H9 (cell line): ENCODE results near the gene TMEM141. TPM values are rescaled to one million over a fixed set of nuclear protein-coding genes. Genes with fewer than 3 reads are reported as not detected.

Experiments used
- DNase-seq: peaks from one replicate; pipeline ENCODE4 v3.0.0-alpha.2; 2017
- H2AFZ ChIP-seq: one replicate; pipeline ENCODE4 v1.6.1; 2013; ENCODE audit warnings: mild to moderate bottlenecking, low read length, control low read depth, moderate library complexity
- H2AK5ac ChIP-seq: 2 replicates; pipeline ENCODE4 v1.6.1; 2013; ENCODE audit warnings: low read length, control low read depth, mixed read lengths; ENCODE audit not compliant: insufficient read length
- H2BK120ac ChIP-seq: one replicate; pipeline ENCODE4 v1.6.1; 2013; ENCODE audit warnings: low read depth, mild to moderate bottlenecking, low read length, control low read depth, inconsistent platforms; ENCODE audit not compliant: poor library complexity, severe bottlenecking
- H2BK12ac ChIP-seq: 2 replicates; pipeline ENCODE4 v1.6.1; 2013; ENCODE audit warnings: low read length, control low read depth, mixed read lengths, low read depth; ENCODE audit not compliant: insufficient read length
- H2BK15ac ChIP-seq: 2 replicates; pipeline ENCODE4 v1.6.1; 2013; ENCODE audit warnings: low read depth, low read length, control low read depth
- H2BK20ac ChIP-seq: one replicate; pipeline ENCODE4 v1.6.1; 2013; ENCODE audit warnings: low read depth, mild to moderate bottlenecking, low read length, control low read depth, inconsistent platforms; ENCODE audit not compliant: poor library complexity, severe bottlenecking
- H2BK5ac ChIP-seq: 2 replicates; pipeline ENCODE4 v1.6.1; 2013; ENCODE audit warnings: low read length, control low read depth, mixed read lengths; ENCODE audit not compliant: insufficient read length
- H3K14ac ChIP-seq: 2 replicates; pipeline ENCODE4 v1.6.1; 2013; ENCODE audit warnings: low read length, control low read depth; ENCODE audit not compliant: insufficient read depth
- H3K18ac ChIP-seq: 2 replicates; pipeline ENCODE4 v1.6.1; 2013; ENCODE audit warnings: low read depth, mild to moderate bottlenecking, mixed read lengths, low read length, control low read depth; ENCODE audit not compliant: insufficient read length
- H3K23ac ChIP-seq: 2 replicates; pipeline ENCODE4 v1.6.1; 2013; ENCODE audit warnings: low read length, control low read depth, mixed read lengths, low read depth; ENCODE audit not compliant: insufficient read length
- H3K23me2 ChIP-seq: 2 replicates; pipeline ENCODE4 v1.6.1; 2013; ENCODE audit warnings: low read depth, mild to moderate bottlenecking, mixed read lengths, low read length, control low read depth; ENCODE audit not compliant: insufficient read length, poor library complexity, severe bottlenecking
- H3K27ac ChIP-seq: 2 replicates; pipeline ENCODE4 v1.5.1; 2013; ENCODE audit warnings: low read length, control low read depth, mixed read lengths, low read depth; ENCODE audit not compliant: insufficient read length
- H3K27me3 ChIP-seq: 2 replicates; pipeline ENCODE4 v1.6.1; 2013; ENCODE audit warnings: low read length, control low read depth, inconsistent platforms; ENCODE audit not compliant: insufficient read depth
- H3K4ac ChIP-seq: 2 replicates; pipeline ENCODE4 v1.6.1; 2013; ENCODE audit warnings: low read depth, mild to moderate bottlenecking, control low read depth, inconsistent platforms, low read length, moderate library complexity
- H3K4me1 ChIP-seq: 2 replicates; pipeline ENCODE4 v1.6.1; 2013; ENCODE audit warnings: low read length, control low read depth, inconsistent platforms; ENCODE audit not compliant: insufficient read depth
- H3K4me2 ChIP-seq: 2 replicates; pipeline ENCODE4 v1.6.1; 2013; ENCODE audit warnings: low read length, control low read depth, mixed read lengths; ENCODE audit not compliant: insufficient read length, insufficient read depth
- H3K56ac ChIP-seq: 2 replicates; pipeline ENCODE4 v1.6.1; 2013; ENCODE audit warnings: low read depth, mild to moderate bottlenecking, mixed read lengths, low read length, control low read depth; ENCODE audit not compliant: insufficient read length
- H3K79me1 ChIP-seq: 2 replicates; pipeline ENCODE4 v1.6.1; 2013; ENCODE audit warnings: low read depth, mild to moderate bottlenecking, moderate library complexity, low read length, control low read depth, inconsistent platforms; ENCODE audit not compliant: insufficient read depth, poor library complexity, severe bottlenecking
- H3K79me2 ChIP-seq: 2 replicates; pipeline ENCODE4 v1.6.1; 2013; ENCODE audit warnings: low read length, control low read depth, inconsistent platforms; ENCODE audit not compliant: insufficient read depth
- H3K9ac ChIP-seq: 2 replicates; pipeline ENCODE4 v1.6.1; 2013; ENCODE audit warnings: low read length, control low read depth, mixed read lengths; ENCODE audit not compliant: insufficient read length; ENCODE audit errors: extremely low read depth
- H3K9me3 ChIP-seq: one replicate; pipeline ENCODE4 v1.6.1; 2013; ENCODE audit warnings: low read depth, low read length, inconsistent platforms; ENCODE audit not compliant: control insufficient read depth
- H3T11ph ChIP-seq: one replicate; pipeline ENCODE4 v1.6.1; 2013; ENCODE audit warnings: mild to moderate bottlenecking, low read length, control low read depth, inconsistent platforms
- H4K20me1 ChIP-seq: one replicate; pipeline ENCODE4 v1.6.1; 2013; ENCODE audit not compliant: control insufficient read depth, insufficient read length, insufficient read depth
- H4K5ac ChIP-seq: 2 replicates; pipeline ENCODE4 v1.6.1; 2013; ENCODE audit warnings: low read depth, mild to moderate bottlenecking, mixed read lengths, low read length, control low read depth; ENCODE audit not compliant: insufficient read length
- H4K8ac ChIP-seq: replicated peaks from 2 replicates; pipeline ENCODE4 v1.6.1; 2013; ENCODE audit warnings: low read length, control low read depth, mixed read lengths, low read depth; ENCODE audit not compliant: insufficient read length
- H4K91ac ChIP-seq: 2 replicates; pipeline ENCODE4 v1.6.1; 2013; ENCODE audit warnings: low read depth, mild to moderate bottlenecking, moderate library complexity, mixed read lengths, low read length, control low read depth; ENCODE audit not compliant: insufficient read length
- H3K27ac Mint-ChIP-seq, 3 experiments: 2 replicates in 2 of 3; 3 replicates in 1 of 3; pipeline ENCODE4 v1.8.0; 2020 to 2021; ENCODE audit warnings: mixed read lengths in 3 of 3, mild to moderate bottlenecking in 1 of 3, moderate library complexity in 1 of 3
- H3K27me3 Mint-ChIP-seq: 2 replicates; pipeline ENCODE4 v1.8.0; 2021; ENCODE audit warnings: low read depth, mild to moderate bottlenecking, moderate library complexity, mixed read lengths
- H3K36me3 Mint-ChIP-seq, 3 experiments: 2 replicates in 2 of 3; 3 replicates in 1 of 3; pipeline ENCODE4 v1.8.0; 2020 to 2021; ENCODE audit warnings: low read depth in 3 of 3, mixed read lengths in 3 of 3; ENCODE audit not compliant: insufficient read depth in 1 of 3
- H3K4me1 Mint-ChIP-seq, 2 experiments: 2 replicates each; pipeline ENCODE4 v1.8.0; 2020; ENCODE audit warnings: mixed read lengths in 2 of 2
- H3K4me3 Mint-ChIP-seq, 2 experiments: 2 replicates in 1 of 2; 3 replicates in 1 of 2; pipeline ENCODE4 v1.8.0; 2020 to 2021; ENCODE audit warnings: mild to moderate bottlenecking in 2 of 2, mixed read lengths in 2 of 2, moderate library complexity in 1 of 2
- H3K9me3 Mint-ChIP-seq, 2 experiments: 2 replicates in 1 of 2; 3 replicates in 1 of 2; pipeline ENCODE4 v1.8.0; 2020; ENCODE audit warnings: mild to moderate bottlenecking in 2 of 2, mixed read lengths in 2 of 2, moderate library complexity in 1 of 2
- CTCF ChIP-seq: fragments of 200-600 bp; sonication (generic); conservative IDR thresholded peaks from 3 replicates; pipeline ENCODE4 v1.8.0; 2021; ENCODE audit warnings: antibody characterized with exemption, mild to moderate bottlenecking
- WGBS: extraction: QIAGEN DNeasy Blood & Tissue Kit; methylation state at CpG from one replicate; pipeline ENCODE4 v1.1.7; 2013; ENCODE audit warnings: missing lambda C conversion rate, low lambda C conversion rate, mixed read lengths; ENCODE audit not compliant: insufficient read length; ENCODE audit errors: extremely low coverage; 5-methylcytosine and 5-hydroxymethylcytosine counted together
- total RNA-seq: library from RNA; stranded (reverse); gene quantifications from 2 replicates; pipeline ENCODE4 v1.2.1, GENCODE V29; 2021

The TMEM141 gene
- total RNA-seq, 1 experiment from 2014 or later: 55.2 TPM

- Histone ChIP-seq H4K8ac (no peak overlapping the region), H4K20me1 (no peaks in the 10 kb centered on the region), H3T11ph (no peak overlapping the region), H2BK120ac (no peak overlapping the region), H2AFZ (no peak overlapping the region), H2AK5ac (no peak overlapping the region), H4K91ac (no peak overlapping the region), H3K9me3 (no peaks in the 10 kb centered on the region), H3K4me1 (no peaks in the 10 kb centered on the region), H2BK15ac (no peak overlapping the region), H4K5ac (no peak overlapping the region), H3K56ac (no peak overlapping the region), H2BK5ac (no peak overlapping the region), H3K23ac (no peak overlapping the region), H3K4me2 (no peak overlapping the region), H2BK20ac (no peak overlapping the region), H3K18ac (no peak overlapping the region), H3K79me1 (no peaks in the 10 kb centered on the region), H3K27ac (no peak overlapping the region), H3K23me2 (peaks cover 3% of the 10 kb centered on the region), H3K4ac (no peak overlapping the region), H2BK12ac (no peak overlapping the region), H3K9ac (no peak overlapping the region), H3K14ac (no peak overlapping the region; the same call in 1 of the 2 replicates), H3K27me3 (no peaks in the 10 kb centered on the region), H3K79me2 (no peaks in the 10 kb centered on the region)
- DNase-seq: no peak
- Mint-ChIP-seq H3K4me1 (peaks cover 0 to 14% of the 10 kb centered on the region in 2 experiments; a peak in 1 of 4 replicates), H3K27ac (no peak overlapping the region), H3K36me3 (no peaks in the 10 kb centered on the region; a peak in 1 of 7 replicates), H3K27me3 (peaks cover 8% of the 10 kb centered on the region), H3K9me3 (peaks cover 1 to 2% of the 10 kb centered on the region in 2 experiments; a peak in 3 of 5 replicates), H3K4me3 (no peak overlapping the region)
- no CpG with 5 or more reads among the region's 18 CpGs for WGBS
- no peak for TF ChIP-seq CTCF
Observed at GRCh38 chr9:136746621-136747020, 44.5 kb upstream of the TMEM141 start.
